Measurements from ENCODE around the gene ZNF138.

- TF ChIP-seq CTCF (IDR thresholded peaks at IDR 0.05 in 4 of 5, conservative IDR thresholded peaks at IDR 0.05 in 1 of 5) (no peak), POLR2A (IDR thresholded peaks at IDR 0.05) (no peak)
Measured at GRCh38 chr7:64873517-64873916, 79.3 kb downstream of the ZNF138 start.
